ENCODE results near the gene PKD1. TPM values are rescaled to one million over a fixed set of nuclear protein-coding genes. Genes with fewer than 3 reads are reported as not detected.

The PKD1 gene
- total RNA-seq, 1 experiment from 2014 or later = 137 TPM

GRCh38 chr16:2161911-2162310 is 26.2 kb upstream of the PKD1 start:
- H3K36me3 ChIP-seq (ENCODE audit: control insufficient read depth in 1 of 2, insufficient read depth in 2 of 2, low read length in 2 of 2) = peaks cover 4 to 21% of the 10 kb centered on the region in 2 experiments; a peak in 3 of 4 replicates

More at GRCh38 chr16:2161911-2162310, 26.2 kb upstream of the PKD1 start:
- Histone ChIP-seq H4K20me1 (ENCODE audit: insufficient read depth) (no peaks in the 10 kb centered on the region), H2AFZ (ENCODE audit: low read depth, low read length, poor library complexity, severe bottlenecking) (no peak overlapping the region), H3K9ac (ENCODE audit: low read length) (peak overlapping the region; percentile 67), H3K4me2 (ENCODE audit: low read length) (peak overlapping the region; percentile 84), H3K9me2 (ENCODE audit: insufficient read depth) (no peaks in the 10 kb centered on the region), H3K4me1 (ENCODE audit: control insufficient read depth in 1 of 2, insufficient read depth in 2 of 2, low read length in 2 of 2) (peaks cover 48 to 69% of the 10 kb centered on the region in 2 experiments), H3K4me3 (replicated peaks in 1 of 2; ENCODE audit: low read depth in 1 of 2, low read length in 2 of 2) (no peak overlapping the region), H3K9me3 (ENCODE audit: control insufficient read depth in 1 of 2, insufficient read depth in 1 of 2, low read depth in 1 of 2, low read length in 2 of 2) (no peaks in the 10 kb centered on the region), H3K27me3 (ENCODE audit: insufficient read depth, low read length) (no peaks in the 10 kb centered on the region), H3K27ac (ENCODE audit: low read depth, low read length) (peak overlapping the region; percentile 90), H3K79me2 (ENCODE audit: insufficient read depth, low read length) (peaks cover 95% of the 10 kb centered on the region)
- intact Hi-C loops (cut with micrococcal nuclease) = no loop called here
- DNase-seq (ENCODE audit: low read depth, low spot score) (no peak), ATAC-seq (no peak)
- ChIA-PET RAD21 (ENCODE audit: low non-redundant PET in 1 of 2, low total read pairs in 2 of 2, uncharacterized antibody in 2 of 2, unreplicated experiment in 2 of 2) (no interaction called here), POLR2A (interaction anchor here (1.1 to 1.3 kb wide), 2 partner anchors 10 to 11 kb away, joined by 3 to 5 read pairs; no protein-coding TSS in a partner anchor), CTCF (no interaction called here)
- no TSS peak for BruUV-seq (replicated peaks)
- TF ChIP-seq ZNF274 (IDR thresholded peaks at IDR 0.05; ENCODE audit: low read depth, low read length) (no peak), POLR2AphosphoS5 (IDR thresholded peaks at IDR 0.05; ENCODE audit: low read depth, low read length) (no peak), EGR1 (IDR thresholded peaks at IDR 0.05; ENCODE audit: low read depth) (no peak), SRF (IDR thresholded peaks at IDR 0.05; ENCODE audit: low read depth) (no peak), EZH2phosphoT487 (IDR thresholded peaks at IDR 0.05; ENCODE audit: borderline replicate concordance) (no peak), YY1 (IDR thresholded peaks at IDR 0.05; ENCODE audit: extremely low read depth, insufficient replicate concordance, low read depth, low read length) (no peak), CEBPB (IDR thresholded peaks at IDR 0.05; ENCODE audit: low read depth) (no peak), RAD21 (IDR thresholded peaks at IDR 0.05; ENCODE audit: low read depth) (no peak), SP1 (IDR thresholded peaks at IDR 0.05; ENCODE audit: low read depth) (no peak), TCF7L2 (IDR thresholded peaks at IDR 0.05; ENCODE audit: borderline replicate concordance, extremely low read depth, insufficient read depth, insufficient read length) (no peak), ZFX (IDR thresholded peaks at IDR 0.05) (no peak), ELF1 (IDR thresholded peaks at IDR 0.05; ENCODE audit: borderline replicate concordance, low read depth) (no peak), FOSL1 (IDR thresholded peaks at IDR 0.05; ENCODE audit: low read depth) (no peak), POLR2A (IDR thresholded peaks at IDR 0.05; ENCODE audit: borderline replicate concordance, extremely low read depth, insufficient read depth, insufficient read length) (no peak), CBX3 (IDR thresholded peaks at IDR 0.05; ENCODE audit: low read depth) (no peak), EZH2 (IDR thresholded peaks at IDR 0.05) (no peak), REST (IDR thresholded peaks at IDR 0.05; ENCODE audit: low read depth) (no peak), JUND (IDR thresholded peaks at IDR 0.05) (no peak), MAX (IDR thresholded peaks at IDR 0.05) (no peak)
- TF ChIP-seq, protein P1, sequence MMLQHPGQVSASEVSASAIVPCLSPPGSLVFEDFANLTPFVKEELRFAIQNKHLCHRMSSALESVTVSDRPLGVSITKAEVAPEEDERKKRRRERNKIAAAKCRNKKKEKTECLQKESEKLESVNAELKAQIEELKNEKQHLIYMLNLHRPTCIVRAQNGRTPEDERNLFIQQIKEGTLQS (IDR thresholded peaks at IDR 0.05) = no peak

Measured in HCT116 (cell line).